Stimulated activated CD8-positive, alpha-beta memory T cell treated with anti-CD3 and anti-CD28 coated beads, Interleukin-4, amount 100 ng/mL, for 24 hours (primary cell): ENCODE data around the gene NABP1.

ENCODE experiments used
- DNase-seq: peaks from one replicate; pipeline ENCODE4 v3.0.0-alpha.2; 2020; ENCODE audit warnings: low read depth

NABP1 gene

GRCh38 chr2:191680639-191681038, 2.7 kb downstream of the NABP1 start:
- no peak for DNase-seq

- no peak for DNase-seq
These were observed 4.2 kb downstream of the NABP1 start for GRCh38 chr2:191682126-191682525.

GRCh38 chr2:191686066-191686465, 8.1 kb downstream of the NABP1 start:
- no peak for DNase-seq

- no peak for DNase-seq
These were observed 8.8 kb downstream of the NABP1 start for GRCh38 chr2:191686729-191687128.

GRCh38 chr2:191687867-191688266, 9.9 kb downstream of the NABP1 start:
- no peak for DNase-seq

- no peak for DNase-seq
These were observed 11.2 kb downstream of the NABP1 start for GRCh38 chr2:191688934-191689695.

GRCh38 chr2:191690327-191690726, 12.4 kb downstream of the NABP1 start:
- no peak for DNase-seq

GRCh38 chr2:191691016-191691735, 13.2 kb downstream of the NABP1 start:
- DNase-seq: no peak

GRCh38 chr2:191691898-191692297, 14.0 kb downstream of the NABP1 start:
- no peak for DNase-seq

GRCh38 chr2:191692502-191693115, 14.7 kb downstream of the NABP1 start:
- DNase-seq: no peak

GRCh38 chr2:191693166-191693565, 15.2 kb downstream of the NABP1 start:
- no peak for DNase-seq

- DNase-seq: no peak
These were observed 15.8 kb downstream of the NABP1 start for GRCh38 chr2:191693778-191694177.

- DNase-seq: no peak
These were observed 18.1 kb downstream of the NABP1 start for GRCh38 chr2:191696001-191696400.

GRCh38 chr2:191696966-191697365, 19.0 kb downstream of the NABP1 start:
- no peak for DNase-seq

GRCh38 chr2:191697870-191698269, 19.9 kb downstream of the NABP1 start:
- no peak for DNase-seq

GRCh38 chr2:191699341-191699945, 21.5 kb downstream of the NABP1 start:
- no peak for DNase-seq

GRCh38 chr2:191701029-191701428, 23.1 kb downstream of the NABP1 start:
- no peak for DNase-seq

GRCh38 chr2:191701696-191702095, 23.8 kb downstream of the NABP1 start:
- no peak for DNase-seq

- no peak for DNase-seq
These were observed 25.3 kb downstream of the NABP1 start for GRCh38 chr2:191703079-191703725.

- DNase-seq: no peak
These were observed 27.1 kb downstream of the NABP1 start for GRCh38 chr2:191705084-191705483.

GRCh38 chr2:191705701-191706100, 27.8 kb downstream of the NABP1 start:
- no peak for DNase-seq

GRCh38 chr2:191706791-191707190, 28.9 kb downstream of the NABP1 start:
- DNase-seq: no peak
